IMR-90 (cell line): Measurements from ENCODE around the gene SLC25A19. TPM values are rescaled to one million over a fixed set of nuclear protein-coding genes. Genes with fewer than 3 reads are reported as not detected.
A peak's percentile ranks its signal among the peaks of the same experiment; 100 is the strongest.

Source experiments
- ATAC-seq: fragments of 200-7000 bp; cut with Tn5 transposase; 2 replicates; pipeline ENCODE4 v1.9.1; 2020; ENCODE audit warnings: low read depth, mild to moderate bottlenecking, moderate library complexity
- BruUV-seq: library from RNA; stranded (reverse); fragments of 400-500 nt; replicated peaks from 2 replicates; lab custom pipeline; 2021; lab: Mats Ljungman, UMichigan
- CTCF ChIA-PET: fragments of 300-600 bp; formaldehyde crosslinking; extraction: SDS; loops from one replicate; lab custom pipeline; 2021; ENCODE audit warnings: antibody characterized with exemption; lab: Yijun Ruan, JAX
- POLR2A ChIA-PET: fragments of 300-600 bp; sonication (Branson Sonifier 250); formaldehyde crosslinking; loops from one replicate; lab custom pipeline; 2022; ENCODE audit warnings: antibody characterized with exemption; ENCODE audit not compliant: unreplicated experiment; lab: Charles Lee
- DNase-seq: peaks from one replicate; pipeline ENCODE4 v3.0.0; 2013
- H2AFZ ChIP-seq: replicated peaks from 2 replicates; pipeline ENCODE3; 2013; ENCODE audit warnings: low read length, mild to moderate bottlenecking; ENCODE audit not compliant: poor library complexity
- H2AK5ac ChIP-seq: 2 replicates; pipeline ENCODE4 v1.6.1; 2013; ENCODE audit warnings: low read depth, low read length, inconsistent platforms
- H2AK9ac ChIP-seq: replicated peaks from 2 replicates; pipeline ENCODE3; 2013; ENCODE audit warnings: mild to moderate bottlenecking, low read depth, low read length, moderate library complexity; ENCODE audit not compliant: poor library complexity
- H2BK120ac ChIP-seq: 2 replicates; pipeline ENCODE4 v1.6.1; 2013; ENCODE audit warnings: low read depth, low read length, inconsistent platforms
- H2BK15ac ChIP-seq: 3 replicates; pipeline ENCODE4 v1.6.1; 2013; ENCODE audit warnings: low read depth, low read length, inconsistent platforms
- H2BK20ac ChIP-seq: 2 replicates; pipeline ENCODE4 v1.6.1; 2013; ENCODE audit warnings: low read depth, mild to moderate bottlenecking, inconsistent platforms, low read length, moderate library complexity
- H2BK5ac ChIP-seq: 2 replicates; pipeline ENCODE4 v1.6.1; 2013; ENCODE audit warnings: mild to moderate bottlenecking, low read depth, low read length, inconsistent platforms; ENCODE audit not compliant: poor library complexity, severe bottlenecking
- H3K14ac ChIP-seq: replicated peaks from 2 replicates; pipeline ENCODE4 v1.6.1; 2013; ENCODE audit warnings: low read depth, low read length, inconsistent platforms
- H3K18ac ChIP-seq: 2 replicates; pipeline ENCODE4 v1.6.1; 2013; ENCODE audit warnings: low read depth, low read length, control low read depth
- H3K23ac ChIP-seq: 2 replicates; pipeline ENCODE4 v1.6.1; 2013; ENCODE audit warnings: low read depth, low read length, inconsistent platforms
- H3K27ac ChIP-seq: 2 replicates; pipeline ENCODE4 v1.5.1; 2013; ENCODE audit warnings: mild to moderate bottlenecking, control low read depth, low read length; ENCODE audit not compliant: insufficient read depth
- H3K27me3 ChIP-seq: 2 replicates; pipeline ENCODE4 v1.6.1; 2013; ENCODE audit warnings: low read length; ENCODE audit not compliant: control insufficient read depth, insufficient read depth
- H3K36me3 ChIP-seq: 2 replicates; pipeline ENCODE4 v1.6.1; 2013; ENCODE audit warnings: low read length, mixed read lengths; ENCODE audit not compliant: control insufficient read depth, insufficient read depth
- H3K4ac ChIP-seq: 2 replicates; pipeline ENCODE4 v1.6.1; 2013; ENCODE audit warnings: low read depth, low read length, inconsistent platforms
- H3K4me1 ChIP-seq: 2 replicates; pipeline ENCODE4 v1.6.1; 2013; ENCODE audit warnings: low read length, mixed read lengths; ENCODE audit not compliant: control insufficient read depth, insufficient read depth
- H3K4me2 ChIP-seq: 2 replicates; pipeline ENCODE4 v1.6.1; 2013; ENCODE audit warnings: low read depth, mild to moderate bottlenecking, control low read depth, low read length, moderate library complexity
- H3K4me3 ChIP-seq: 2 replicates; pipeline ENCODE4 v1.5.1; 2013; ENCODE audit warnings: low read depth, mild to moderate bottlenecking, control low read depth, low read length, moderate library complexity; ENCODE audit not compliant: insufficient read depth
- H3K56ac ChIP-seq: 2 replicates; pipeline ENCODE4 v1.6.1; 2013; ENCODE audit warnings: low read length, inconsistent platforms; ENCODE audit not compliant: insufficient read depth; ENCODE audit errors: extremely low read depth
- H3K79me1 ChIP-seq, 2 experiments: 2 replicates each; pipeline ENCODE4 v1.6.1; 2013; ENCODE audit warnings: low read length in 2 of 2, inconsistent platforms in 1 of 2, low read depth in 1 of 2
- H3K9ac ChIP-seq: 2 replicates; pipeline ENCODE4 v1.6.1; 2013; ENCODE audit warnings: low read depth, low read length, control low read depth
- H3K9me1 ChIP-seq: 2 replicates; pipeline ENCODE4 v1.6.1; 2013; ENCODE audit warnings: low read length, inconsistent platforms; ENCODE audit not compliant: insufficient read depth
- H3K9me3 ChIP-seq: 2 replicates; pipeline ENCODE4 v1.6.1; 2013; ENCODE audit warnings: low read length; ENCODE audit not compliant: control insufficient read depth, insufficient read depth
- H4K20me1 ChIP-seq: 2 replicates; pipeline ENCODE4 v1.6.1; 2013; ENCODE audit warnings: low read length, inconsistent platforms; ENCODE audit not compliant: insufficient read depth
- H4K5ac ChIP-seq: 2 replicates; pipeline ENCODE4 v1.6.1; 2013; ENCODE audit warnings: mild to moderate bottlenecking, low read depth, low read length, control low read depth
- H4K8ac ChIP-seq, 2 experiments: 2 replicates each; pipeline ENCODE4 v1.6.1; 2013; ENCODE audit warnings: low read depth in 2 of 2, low read length in 2 of 2, control low read depth in 1 of 2, inconsistent platforms in 1 of 2
- H4K91ac ChIP-seq: 2 replicates; pipeline ENCODE4 v1.6.1; 2013; ENCODE audit warnings: low read depth, low read length, inconsistent platforms; ENCODE audit not compliant: insufficient read depth
- BHLHE40 ChIP-seq: fragments of 150-350 bp; IDR thresholded peaks from 2 replicates; pipeline ENCODE4 v1.6.1; 2016; ENCODE audit warnings: mild to moderate bottlenecking, low read depth, low read length
- WGBS, 2 experiments: methylation state at CpG; one replicate each; pipeline versions ENCODE4 v1.1.5 to v1.1.7; 2013; ENCODE audit warnings: missing lambda C conversion rate in 2 of 2; ENCODE audit not compliant: insufficient read length in 1 of 2; ENCODE audit errors: extremely low coverage in 2 of 2; 5-methylcytosine and 5-hydroxymethylcytosine counted together
- dilution Hi-C: fragments of 300-500 bp; cut with HindIII; formaldehyde crosslinking; loops from one replicate; pipeline ENCODE4 v1.14.3; 2018; ENCODE audit warnings: low sequenced_read_pairs; ENCODE audit not compliant: unreplicated experiment
- in situ Hi-C: fragments of 300-500 bp; cut with MboI; formaldehyde crosslinking; loops from 3 replicates; pipeline ENCODE4 v1.14.3; 2019; ENCODE audit warnings: low sequenced_read_pairs, inconsistent platforms, mixed read lengths
- intact Hi-C: fragments of 100-400 bp; cut with micrococcal nuclease; formaldehyde crosslinking; loops from 2 replicates; pipeline ENCODE4 v1.10.0; 2022
- polyA plus RNA-seq, 3 experiments: library from polyadenylated mRNA; depleted of rRNA; stranded (reverse); fragments of >200 nt; gene quantifications; 2 replicates each; pipeline ENCODE4 v1.2.3, GENCODE V29; 2012; ENCODE audit warnings: low replicate concordance in 1 of 3
- total RNA-seq: library from RNA; depleted of rRNA; stranded (reverse); fragments of >200 nt; gene quantifications from 2 replicates; pipeline ENCODE4 v1.2.3, GENCODE V29; 2012

The SLC25A19 gene
- total and polyA plus RNA-seq, 2 of the 4 experiments (the other 2 are of a cell fraction) = 9.1 to 9.2 TPM

GRCh38 chr17:75262112-75262606 lies 27.1 kb downstream of the SLC25A19 start:
- Histone ChIP-seq H4K91ac (peak overlapping the region; percentile 95), H2BK20ac (no peak overlapping the region), H4K20me1 (peaks cover 22% of the 10 kb centered on the region; the same call in 1 of the 2 replicates), H3K4me3 (peak overlapping the region; percentile 91), H2AK9ac (peak overlapping the region; percentile 94), H3K4me2 (peak overlapping the region; percentile 95), H3K27ac (peak overlapping the region; percentile 95), H3K4me1 (peaks cover 3% of the 10 kb centered on the region), H3K9me1 (peaks cover 7% of the 10 kb centered on the region), H3K9me3 (no peaks in the 10 kb centered on the region), H3K14ac (peak overlapping the region; percentile 88), H3K27me3 (no peaks in the 10 kb centered on the region), H4K5ac (peak overlapping the region; percentile 89), H2BK15ac (no peak overlapping the region), H3K79me1 (peaks cover 37 to 48% of the 10 kb centered on the region in 2 experiments), H2BK120ac (no peak overlapping the region), H3K4ac (peak overlapping the region; percentile 92), H2AK5ac (peak overlapping the region; percentile 79), H3K18ac (no peak overlapping the region), H2AFZ (peak overlapping the region; percentile 94), H3K23ac (peak overlapping the region; percentile 44; the same call in 1 of the 2 replicates), H3K9ac (peak overlapping the region; percentile 97), H2BK5ac (peak overlapping the region; percentile 33), H3K36me3 (peaks cover 26% of the 10 kb centered on the region), H4K8ac (peak overlapping the region; percentile 97), H3K56ac (peak overlapping the region; percentile 96)
- ChIA-PET POLR2A (interaction anchor here (0.6 to 1.5 kb wide), 2 partner anchors 9 to 221 kb away, joined by 3 to 4 read pairs; partner anchors contain the start of gene MIF4GD), CTCF (interaction anchor here (0.6 to 3.2 kb wide), 2 partner anchors 9 to 28 kb away, joined by 3 to 18 read pairs; partner anchors contain the start of gene MIF4GD)
- no peak for TF ChIP-seq BHLHE40
- intact Hi-C loops (no loop called here), in situ Hi-C loops (no loop called here), dilution Hi-C loops (no loop called here)
- ATAC-seq (peak; percentile 19), DNase-seq (no peak)
- 0% methylated on average over 1 of the region's 23 CpGs; no CpG with 5 or more reads in 1 of the 2 experiments for WGBS, 2 experiments
- no TSS peak for BruUV-seq
